ENCODE data around the gene SPOCK2.

The SPOCK2 gene

GRCh38 chr10:72090326-72090725, 2.0 kb upstream of the SPOCK2 start:
- DNase-seq (ENCODE audit: low spot score), result no peak
- TF ChIP-seq, protein P1, sequence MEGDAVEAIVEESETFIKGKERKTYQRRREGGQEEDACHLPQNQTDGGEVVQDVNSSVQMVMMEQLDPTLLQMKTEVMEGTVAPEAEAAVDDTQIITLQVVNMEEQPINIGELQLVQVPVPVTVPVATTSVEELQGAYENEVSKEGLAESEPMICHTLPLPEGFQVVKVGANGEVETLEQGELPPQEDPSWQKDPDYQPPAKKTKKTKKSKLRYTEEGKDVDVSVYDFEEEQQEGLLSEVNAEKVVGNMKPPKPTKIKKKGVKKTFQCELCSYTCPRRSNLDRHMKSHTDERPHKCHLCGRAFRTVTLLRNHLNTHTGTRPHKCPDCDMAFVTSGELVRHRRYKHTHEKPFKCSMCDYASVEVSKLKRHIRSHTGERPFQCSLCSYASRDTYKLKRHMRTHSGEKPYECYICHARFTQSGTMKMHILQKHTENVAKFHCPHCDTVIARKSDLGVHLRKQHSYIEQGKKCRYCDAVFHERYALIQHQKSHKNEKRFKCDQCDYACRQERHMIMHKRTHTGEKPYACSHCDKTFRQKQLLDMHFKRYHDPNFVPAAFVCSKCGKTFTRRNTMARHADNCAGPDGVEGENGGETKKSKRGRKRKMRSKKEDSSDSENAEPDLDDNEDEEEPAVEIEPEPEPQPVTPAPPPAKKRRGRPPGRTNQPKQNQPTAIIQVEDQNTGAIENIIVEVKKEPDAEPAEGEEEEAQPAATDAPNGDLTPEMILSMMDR (conservative IDR thresholded peaks at IDR 0.05; ENCODE audit: low read depth), result no peak
- no peak overlapping the region for H3K27ac ChIP-seq
- ChIA-PET POLR2A (ENCODE audit: low non-redundant PET) (interaction anchor here (0.7 kb wide), 2 partner anchors 8 to 231 kb away, joined by 6 to 12 read pairs; no protein-coding TSS in a partner anchor), CTCF (interaction anchor here (0.6 to 1.1 kb wide), 3 partner anchors 10 to 1239 kb away, joined by 3 read pairs; no protein-coding TSS in a partner anchor)

- no peak overlapping the region for H3K27ac ChIP-seq
- TF ChIP-seq, protein P1 (conservative IDR thresholded peaks at IDR 0.05; ENCODE audit: low read depth), result no peak
- no peak for DNase-seq (ENCODE audit: low spot score)
- POLR2A ChIA-PET (ENCODE audit: low non-redundant PET), result no interaction called here
- CTCF ChIA-PET, result no interaction called here
These were observed 1.3 kb upstream of the SPOCK2 start for GRCh38 chr10:72089618-72090017.

- POLR2A ChIA-PET (ENCODE audit: low non-redundant PET), result no interaction called here
- TF ChIP-seq, protein P1 (conservative IDR thresholded peaks at IDR 0.05; ENCODE audit: low read depth), result no peak
These were observed 681 bp upstream of the SPOCK2 start for GRCh38 chr10:72088889-72089575.

GRCh38 chr10:72087392-72087968, 871 bp downstream of the SPOCK2 start:
- no peak for DNase-seq (ENCODE audit: low spot score)
- CTCF ChIA-PET, result no interaction called here
- POLR2A ChIA-PET (ENCODE audit: low non-redundant PET), result no interaction called here
- H3K27ac ChIP-seq, result no peak overlapping the region
- TF ChIP-seq, protein P1 (conservative IDR thresholded peaks at IDR 0.05; ENCODE audit: low read depth), result no peak

More at GRCh38 chr10:72088889-72089575, 681 bp upstream of the SPOCK2 start:
- DNase-seq (ENCODE audit: low spot score), result no peak
- H3K27ac ChIP-seq, result no peak overlapping the region
- CTCF ChIA-PET, result no interaction called here

- DNase-seq (ENCODE audit: low spot score), result no peak
- TF ChIP-seq, protein P1 (conservative IDR thresholded peaks at IDR 0.05; ENCODE audit: low read depth), result no peak
- H3K27ac ChIP-seq, result no peak overlapping the region
- ChIA-PET POLR2A (ENCODE audit: low non-redundant PET) (no interaction called here), CTCF (interaction anchor here (0.6 kb wide), 1 partner anchor 10 kb away, joined by 3 read pairs; no protein-coding TSS in a partner anchor)
These were observed 1.6 kb downstream of the SPOCK2 start for GRCh38 chr10:72086466-72087391.

DNA sequence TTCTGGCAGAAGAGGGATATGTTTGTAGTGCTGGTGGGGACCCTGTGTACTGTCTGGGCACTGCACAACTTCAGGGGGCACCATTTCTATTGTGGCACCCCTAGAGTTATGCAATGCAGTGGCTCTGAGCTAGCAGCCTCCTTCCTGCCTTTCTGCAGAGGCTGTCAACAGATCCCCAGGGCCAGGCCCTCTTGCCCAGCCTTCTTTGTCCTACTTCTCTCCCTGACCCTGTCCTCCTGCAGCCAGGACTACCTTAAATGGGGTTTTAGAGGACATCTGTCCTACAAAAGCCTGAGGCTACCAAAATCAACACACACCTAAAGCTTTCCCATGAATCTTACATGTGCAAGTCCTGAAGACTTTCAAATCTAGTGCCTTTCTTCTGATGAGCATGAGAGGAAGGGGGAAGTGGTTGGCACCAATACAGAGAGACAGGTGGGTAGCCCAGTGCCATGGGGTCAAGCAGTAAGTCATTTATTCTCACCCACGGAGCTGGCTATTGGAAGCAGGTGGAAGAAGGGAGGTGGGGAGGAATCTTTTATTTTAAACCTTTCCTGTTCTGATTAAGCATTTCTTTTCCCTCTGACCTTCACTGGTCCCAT, 2.4 kb downstream of the SPOCK2 start:
- DNase-seq (ENCODE audit: low spot score), result no peak
- H3K27ac ChIP-seq, result no peak overlapping the region
- CTCF ChIA-PET, result interaction anchor here (0.6 kb wide), 2 partner anchors 9 kb away, joined by 3 to 4 read pairs; no protein-coding TSS in a partner anchor
- POLR2A ChIA-PET (ENCODE audit: low non-redundant PET), result no interaction called here
- TF ChIP-seq, protein P1 (conservative IDR thresholded peaks at IDR 0.05; ENCODE audit: low read depth), result no peak

Measured in RWPE1 (cell line).